CD4-positive, alpha-beta T cell (primary cell): ENCODE measurements around the gene ATP8A1. TPM values are rescaled to one million over a fixed set of nuclear protein-coding genes. Genes with fewer than 3 reads are reported as not detected.
A peak's percentile ranks its signal among the peaks of the same experiment; 100 is the strongest.

Experiments
- ATAC-seq: fragments of 200-7000 bp; cut with Tn5 transposase; one replicate; pipeline ENCODE4 v1.10.0; 2022; ENCODE audit warnings: mild to moderate bottlenecking; ENCODE audit not compliant: poor library complexity
- CTCF ChIA-PET: fragments of 350-600 bp; sonication (Branson Sonifier 250); formaldehyde crosslinking; loops from one replicate; lab custom pipeline; 2021; ENCODE audit warnings: antibody characterized with exemption, inconsistent platforms; lab: Charles Lee
- POLR2A ChIA-PET: fragments of 350-600 bp; sonication (Branson Sonifier 250); formaldehyde crosslinking; loops from one replicate; lab custom pipeline; 2021; ENCODE audit warnings: antibody characterized with exemption, inconsistent platforms; lab: Charles Lee
- DNase-seq, 14 experiments: peaks; one replicate each; pipeline ENCODE4 v3.0.0-alpha.2; 2013 to 2020; ENCODE audit warnings: mixed read lengths in 2 of 14
- H3K27ac ChIP-seq, 2 donors: one replicate each; pipeline versions ENCODE4 v1.5.1 to v1.7.0; 2013; ENCODE audit warnings: low read length in 2 of 2, low read depth in 1 of 2, mild to moderate bottlenecking in 1 of 2
- H3K27me3 ChIP-seq, 2 experiments: 1 replicate in 1 of 2; 2 replicates in 1 of 2; pipeline versions ENCODE4 v1.6.1 to v1.7.0; 2013; ENCODE audit warnings: low read length in 2 of 2, control low read depth in 1 of 2, mild to moderate bottlenecking in 1 of 2, moderate library complexity in 1 of 2; ENCODE audit not compliant: insufficient read depth in 2 of 2, control insufficient read depth in 1 of 2
- H3K36me3 ChIP-seq: one replicate; pipeline ENCODE4 v1.6.1; 2013; ENCODE audit warnings: low read length, control low read depth; ENCODE audit not compliant: insufficient read depth
- H3K4me1 ChIP-seq: one replicate; pipeline ENCODE4 v1.6.1; 2013; ENCODE audit warnings: low read length, control low read depth; ENCODE audit not compliant: insufficient read depth
- H3K4me3 ChIP-seq: one replicate; pipeline ENCODE4 v1.5.1; 2013; ENCODE audit warnings: mild to moderate bottlenecking, low read length, moderate library complexity
- H3K9me3 ChIP-seq, 2 experiments: 1 replicate in 1 of 2; 2 replicates in 1 of 2; pipeline versions ENCODE4 v1.6.1 to v1.7.0; 2013; ENCODE audit warnings: low read length in 2 of 2, mild to moderate bottlenecking in 2 of 2, control low read depth in 1 of 2, moderate library complexity in 1 of 2; ENCODE audit not compliant: control insufficient read depth in 1 of 2, insufficient read depth in 1 of 2
- H3K27ac Mint-ChIP-seq: one replicate; pipeline ENCODE4 v1.8.0; 2020; ENCODE audit warnings: mixed read lengths
- H3K27me3 Mint-ChIP-seq: one replicate; pipeline ENCODE4 v1.8.0; 2021; ENCODE audit warnings: mixed read lengths
- H3K36me3 Mint-ChIP-seq: one replicate; pipeline ENCODE4 v1.8.0; 2021; ENCODE audit warnings: low read depth, mixed read lengths
- H3K4me1 Mint-ChIP-seq: one replicate; pipeline ENCODE4 v1.8.0; 2021; ENCODE audit warnings: low read depth, mixed read lengths
- H3K4me3 Mint-ChIP-seq: one replicate; pipeline ENCODE4 v1.8.0; 2020; ENCODE audit warnings: mild to moderate bottlenecking, mixed read lengths
- H3K9me3 Mint-ChIP-seq: one replicate; pipeline ENCODE4 v1.8.0; 2020; ENCODE audit warnings: mixed read lengths
- CTCF ChIP-seq: fragments of 200-600 bp; IDR thresholded peaks from one replicate; pipeline ENCODE4 v1.8.0; 2022; ENCODE audit warnings: antibody characterized with exemption, mild to moderate bottlenecking
- intact Hi-C, 2 experiments: fragments of 100-400 bp; cut with DNase I in 1 of 2; cut with micrococcal nuclease in 1 of 2; formaldehyde crosslinking; loops; one replicate each; pipeline versions ENCODE4 v1.15.1 to v1.9.0; 2023 to 2025; cut with DNase I, micrococcal nuclease
- total RNA-seq, 174 experiments: library from RNA in 2 of 174; stranded (reverse) in 2 of 174; gene quantifications; one replicate each; pipeline ENCODE4 v1.2.3 and lab custom pipeline; 2021 to 2026

The ATP8A1 gene
- total RNA-seq, 2 experiments from 2014 or later, result 44.9 to 45.5 TPM

- Mint-ChIP-seq H3K4me3 (no peak overlapping the region), H3K9me3 (no peaks in the 10 kb centered on the region), H3K27ac (peak overlapping the region; percentile 92), H3K36me3 (peaks cover 35% of the 10 kb centered on the region), H3K27me3 (no peaks in the 10 kb centered on the region), H3K4me1 (peaks cover 79% of the 10 kb centered on the region)
- Histone ChIP-seq H3K27ac (peak overlapping the region in 1 of 2 donors; percentile 15), H3K36me3 (peaks cover 8% of the 10 kb centered on the region), H3K9me3 (no peaks in the 10 kb centered on the region), H3K27me3 (no peaks in the 10 kb centered on the region), H3K4me1 (peaks cover 25% of the 10 kb centered on the region), H3K4me3 (no peak overlapping the region)
- POLR2A ChIA-PET, result interaction anchor here (1.5 to 4.3 kb wide), 2 partner anchors 28 to 44 kb away, joined by 4 to 42 read pairs; partner anchors contain the start of gene ATP8A1
- DNase-seq, result no peak
- ATAC-seq, result no peak
- CTCF ChIA-PET, result interaction anchor here (2.6 kb wide), 1 partner anchor 28 kb away, joined by 9 read pairs; the partner anchor contains the start of gene ATP8A1
- TF ChIP-seq CTCF, result no peak
- intact Hi-C loops, result loop anchor here in 1 of 2 experiments (1.0 to 5.0 kb wide), 2 partner anchors 29 to 44 kb away; partner anchors contain the start of gene ATP8A1
These were observed 28.2 kb downstream of the ATP8A1 start for GRCh38 chr4:42628740-42629139.

- DNase-seq (peak in 13 of 14 experiments; percentile 5 to 82 (median 39)), ATAC-seq (peak; percentile 90)
- Histone ChIP-seq H3K27me3 (no peaks in the 10 kb centered on the region), H3K9me3 (no peaks in the 10 kb centered on the region), H3K36me3 (peaks cover 13% of the 10 kb centered on the region), H3K4me1 (peaks cover 25% of the 10 kb centered on the region), H3K27ac (peak overlapping the region; percentile 15 to 42), H3K4me3 (no peak overlapping the region)
- Mint-ChIP-seq H3K9me3 (peaks cover 2% of the 10 kb centered on the region), H3K4me1 (peaks cover 73% of the 10 kb centered on the region), H3K27me3 (no peaks in the 10 kb centered on the region), H3K36me3 (peaks cover 42% of the 10 kb centered on the region), H3K4me3 (peak overlapping the region; percentile 70), H3K27ac (peak overlapping the region; percentile 92)
- ChIA-PET POLR2A (interaction anchor here (1.3 to 4.3 kb wide), 3 partner anchors 17 to 45 kb away, joined by 4 to 42 read pairs (median 5); partner anchors contain the start of gene ATP8A1), CTCF (interaction anchor here (2.6 kb wide), 1 partner anchor 29 kb away, joined by 9 read pairs; the partner anchor contains the start of gene ATP8A1)
- TF ChIP-seq CTCF, result no peak
- intact Hi-C loops, result loop anchor here in 1 of 2 experiments (1.0 to 5.0 kb wide), 2 partner anchors 29 to 44 kb away; partner anchors contain the start of gene ATP8A1
These were observed 28.8 kb downstream of the ATP8A1 start for GRCh38 chr4:42627885-42628646.

GRCh38 chr4:42626629-42627146, 30.2 kb downstream of the ATP8A1 start:
- H3K4me3 ChIP-seq, result no peak overlapping the region
- H3K27ac Mint-ChIP-seq, result peak overlapping the region; percentile 92
- DNase-seq (no peak), ATAC-seq (no peak)
- H3K36me3 Mint-ChIP-seq, result peaks cover 56% of the 10 kb centered on the region
- H3K27me3 ChIP-seq, result no peaks in the 10 kb centered on the region
- CTCF ChIA-PET, result no interaction called here
- H3K9me3 Mint-ChIP-seq, result peaks cover 2% of the 10 kb centered on the region
- no peaks in the 10 kb centered on the region for H3K27me3 Mint-ChIP-seq
- POLR2A ChIA-PET, result interaction anchor here (0.7 to 4.3 kb wide), 4 partner anchors 13 to 52 kb away, joined by 3 to 42 read pairs (median 4); partner anchors contain the start of gene ATP8A1
- peaks cover 25% of the 10 kb centered on the region for H3K4me1 ChIP-seq
- no peaks in the 10 kb centered on the region for H3K9me3 ChIP-seq
- no peak overlapping the region for H3K27ac ChIP-seq
- no peak for TF ChIP-seq CTCF
- intact Hi-C loops, result loop anchor here in 1 of 2 experiments (5.0 kb wide), 1 partner anchor 46 kb away; no protein-coding TSS in a partner anchor
- peaks cover 13% of the 10 kb centered on the region for H3K36me3 ChIP-seq
- peaks cover 64% of the 10 kb centered on the region for H3K4me1 Mint-ChIP-seq
- H3K4me3 Mint-ChIP-seq, result no peak overlapping the region
